ENCODE results near the gene FOXN3.

FOXN3 gene

GRCh38 chr14:89382487-89382886 lies 34.5 kb downstream of the FOXN3 start:
- ATAC-seq, result no peak

- no peak for ATAC-seq
These were observed 36.9 kb downstream of the FOXN3 start for GRCh38 chr14:89379891-89380820.

- no peak for ATAC-seq
These were observed 38.0 kb downstream of the FOXN3 start for GRCh38 chr14:89379006-89379405.

- peak; percentile 88 to 97 for ATAC-seq
These were observed 38.9 kb downstream of the FOXN3 start for GRCh38 chr14:89378119-89378518.

GRCh38 chr14:89377544-89377943 lies 39.5 kb downstream of the FOXN3 start:
- ATAC-seq, result no peak

- peak in 1 of 2 donors; percentile 36 for ATAC-seq
These were observed 42.1 kb downstream of the FOXN3 start for GRCh38 chr14:89374908-89375307.

- no peak for ATAC-seq
These were observed 43.8 kb downstream of the FOXN3 start for GRCh38 chr14:89373185-89373584.

GRCh38 chr14:89372512-89372883 lies 44.5 kb downstream of the FOXN3 start:
- ATAC-seq, result no peak

GRCh38 chr14:89371585-89372511 lies 45.2 kb downstream of the FOXN3 start:
- no peak for ATAC-seq

GRCh38 chr14:89370781-89371180 lies 46.3 kb downstream of the FOXN3 start:
- ATAC-seq, result no peak

GRCh38 chr14:89370381-89370780 lies 46.7 kb downstream of the FOXN3 start:
- ATAC-seq, result no peak

- no peak for ATAC-seq
These were observed 47.4 kb downstream of the FOXN3 start for GRCh38 chr14:89369656-89370055.

- ATAC-seq, result no peak
These were observed 48.2 kb downstream of the FOXN3 start for GRCh38 chr14:89368490-89369477.

GRCh38 chr14:89367779-89368120 lies 49.3 kb downstream of the FOXN3 start:
- ATAC-seq, result no peak

- no peak for ATAC-seq
These were observed 49.9 kb downstream of the FOXN3 start for GRCh38 chr14:89366864-89367778.

GRCh38 chr14:89365061-89365801 lies 51.8 kb downstream of the FOXN3 start:
- peak; percentile 87 to 88 for ATAC-seq

GRCh38 chr14:89364316-89364715 lies 52.7 kb downstream of the FOXN3 start:
- ATAC-seq, result no peak

- ATAC-seq, result no peak
These were observed 56.8 kb downstream of the FOXN3 start for GRCh38 chr14:89360277-89360676.

- no peak for ATAC-seq
These were observed 57.4 kb downstream of the FOXN3 start for GRCh38 chr14:89359477-89360222.
